K562 (cell line): ENCODE data around the gene URB2. TPM values are rescaled to one million over a fixed set of nuclear protein-coding genes. Genes with fewer than 3 reads are reported as not detected.

Experiments used
- C11orf30 ChIP-seq: fragments of 450-650 bp; IDR thresholded peaks from 2 replicates; pipeline ENCODE4 v1.6.1; 2016; ENCODE audit warnings: low read depth, mild to moderate bottlenecking
- CBFA2T2 ChIP-seq: fragments of 450-650 bp; conservative IDR thresholded peaks from 2 replicates; pipeline ENCODE4 v1.6.1; 2017; ENCODE audit warnings: mild to moderate bottlenecking
- CCAR2 ChIP-seq: fragments of 200-400 bp; formaldehyde crosslinking; IDR thresholded peaks from 2 replicates; pipeline ENCODE4 v1.6.1; 2017; ENCODE audit warnings: mild to moderate bottlenecking, low read depth, low read length
- DNMT1 ChIP-seq: fragments of 450-650 bp; IDR thresholded peaks from 2 replicates; pipeline ENCODE4 v1.6.1; 2016; ENCODE audit warnings: antibody characterized with exemption, mild to moderate bottlenecking
- GABPA ChIP-seq: fragments of 200-800 bp; sonication (Bioruptor generic); conservative IDR thresholded peaks from 2 replicates; pipeline ENCODE4 v1.6.1; 2016; ENCODE audit warnings: low read depth, missing genetic modification characterization, missing compliant biosample characterization
- HNRNPL ChIP-seq: fragments of 200-400 bp; formaldehyde crosslinking; IDR thresholded peaks from 2 replicates; pipeline ENCODE4 v1.6.1; 2017; ENCODE audit warnings: low read depth, mild to moderate bottlenecking, low read length
- JUND ChIP-seq, 2 experiments: IDR thresholded peaks; 2 replicates in 1 of 2; 3 replicates in 1 of 2; pipeline ENCODE4 v1.6.1; 2011; ENCODE audit warnings: borderline replicate concordance in 2 of 2, low read depth in 2 of 2, low read length in 2 of 2, improper control_type of control experiment in 1 of 2, missing biosample characterization in 1 of 2, missing genetic modification characterization in 1 of 2, missing genetic modification reagents in 1 of 2
- KLF13 ChIP-seq: fragments of 450-650 bp; IDR thresholded peaks from 2 replicates; pipeline ENCODE4 v1.6.1; 2016; ENCODE audit warnings: missing genetic modification characterization, low read depth, mild to moderate bottlenecking, missing compliant biosample characterization, moderate library complexity, borderline replicate concordance
- MXI1 ChIP-seq: IDR thresholded peaks from 2 replicates; pipeline ENCODE4 v1.6.1; 2011; ENCODE audit warnings: low read depth, mild to moderate bottlenecking, improper control_type of control experiment, low read length
- PTBP1 ChIP-seq: fragments of 200-400 bp; formaldehyde crosslinking; IDR thresholded peaks from 2 replicates; pipeline ENCODE4 v1.6.1; 2017; ENCODE audit warnings: low read depth, low read length
- RB1 ChIP-seq: fragments of 450-650 bp; IDR thresholded peaks from 2 replicates; pipeline ENCODE4 v1.6.1; 2017; ENCODE audit warnings: low read depth, mild to moderate bottlenecking
- ZNF318 ChIP-seq, 2 experiments: fragments of 450-650 bp; IDR thresholded peaks; 2 replicates each; pipeline ENCODE4 v1.6.1; 2016; ENCODE audit warnings: mild to moderate bottlenecking in 2 of 2, borderline replicate concordance in 1 of 2, low read depth in 1 of 2, moderate library complexity in 1 of 2
- ZNF431 ChIP-seq: sonication (generic); formaldehyde crosslinking; IDR thresholded peaks from 2 replicates; pipeline ENCODE4 v1.8.0; 2022; ENCODE audit warnings: mild to moderate bottlenecking, missing genetic modification reagents
- ZNF561 ChIP-seq: fragments of 450-650 bp; formaldehyde crosslinking; conservative IDR thresholded peaks from 2 replicates; pipeline ENCODE4 v1.4.0; 2020; ENCODE audit warnings: mild to moderate bottlenecking, moderate library complexity
- polyA plus RNA-seq, 8 experiments: library from polyadenylated mRNA; depleted of rRNA in 4 of 8; stranded (reverse) in 5 of 8; unstranded in 3 of 8; fragments of >200 nt; fragmentation: Nextera tagmentation in 2 of 8; fragmentation: Illumina TruSeq in 1 of 8; extraction: Ambion mirVana in 2 of 8; extraction: Trizol in 1 of 8; gene quantifications; 2 replicates each; pipeline versions ENCODE4 v1.2.1 to v1.2.3, GENCODE V29; 2011 to 2014; ENCODE audit warnings: inconsistent platforms in 1 of 8, missing spikeins in 1 of 8
- total RNA-seq, 7 experiments: library from RNA; depleted of rRNA in 6 of 7; stranded (reverse); fragments of >200 nt in 6 of 7; fragmentation: Illumina TruSeq in 2 of 7; extraction: Trizol in 2 of 7; gene quantifications; 2 replicates each; pipeline versions ENCODE4 v1.2.1 to v1.2.3, GENCODE V29; 2011 to 2021; ENCODE audit warnings: low replicate concordance in 1 of 7

Gene URB2
- total and polyA plus RNA-seq, 9 of the 15 experiments (the other 6 are each of a cell fraction or from before 2014, with no cell fraction given) = 2.8 to 28.3 (median 19.0) TPM

GRCh38 chr1:229661022-229661877 is 35.2 kb downstream of the URB2 start (continued):
- TF ChIP-seq PTBP1 (no peak), CBFA2T2 (no peak), GABPA (no peak), CCAR2 (no peak), JUND (IDR thresholded peaks at IDR 0.05; ENCODE audit: borderline replicate concordance, low read depth, low read length) (0 out of 2 replicates have a peak, but pooled peaks have one; percentile 15), JUND (tag; IDR thresholded peaks at IDR 0.05; ENCODE audit: borderline replicate concordance, low read depth, low read length) (no peak; the same call in 2 of the 3 replicates), MXI1 (no peak), HNRNPL (no peak), KLF13 (0 out of 2 replicates have a peak, but pooled peaks have one; percentile 20), RB1 (peak; percentile 17; the same call in 1 of the 2 replicates), DNMT1 (no peak), C11orf30 (peak; percentile 31; the same call in 1 of the 2 replicates), ZNF561 (CRISPR knock-in tag) (no peak), ZNF431 (no peak), ZNF318 (IDR thresholded peaks at IDR 0.05; ENCODE audit: borderline replicate concordance in 1 of 2, low read depth in 1 of 2) (no peak)
- TF ChIP-seq, all 486 proteins: peak for 29
